GM20000 (cell line): Measurements from ENCODE around the gene AGAP1.

Experiments used
- DNase-seq: peaks from one replicate; pipeline ENCODE4 v3.0.0; 2012; ENCODE audit warnings: low spot score
- TF ChIP-seq, protein P1 (sequence below): IDR thresholded peaks from 2 replicates; pipeline ENCODE4 v1.5.1; 2012; ENCODE audit warnings: mild to moderate bottlenecking, control low read depth; ENCODE audit errors: extremely low read depth, missing control alignments

AGAP1 gene

DNA sequence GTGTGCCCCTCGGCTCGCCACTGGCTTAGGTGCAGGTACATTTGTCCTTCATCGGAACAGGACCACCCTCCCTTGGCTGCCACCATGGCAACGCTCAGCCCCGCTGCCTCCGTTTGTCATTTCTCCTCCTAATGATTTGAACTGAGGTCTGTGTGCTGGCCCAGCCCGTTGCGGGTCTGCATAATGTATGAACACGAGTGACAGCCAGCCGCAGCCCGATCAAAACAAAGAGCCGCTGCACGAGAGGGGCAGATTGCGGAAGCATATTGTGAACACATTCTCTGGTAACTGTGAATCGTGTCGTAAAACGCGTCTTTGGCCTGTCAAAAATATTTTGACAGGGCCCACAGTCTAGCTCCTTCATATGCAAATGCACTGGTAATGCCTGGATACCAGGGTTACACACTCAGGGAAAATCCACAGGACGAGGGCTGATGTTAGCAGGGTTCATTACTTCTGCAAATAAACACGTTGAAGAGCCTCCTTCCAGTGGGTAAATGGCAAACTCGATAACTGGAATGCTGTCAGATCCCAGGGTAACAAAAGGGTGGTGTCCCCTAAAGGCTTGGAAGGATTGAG, 137.0 kb downstream of the AGAP1 start:
- TF ChIP-seq, protein P1, sequence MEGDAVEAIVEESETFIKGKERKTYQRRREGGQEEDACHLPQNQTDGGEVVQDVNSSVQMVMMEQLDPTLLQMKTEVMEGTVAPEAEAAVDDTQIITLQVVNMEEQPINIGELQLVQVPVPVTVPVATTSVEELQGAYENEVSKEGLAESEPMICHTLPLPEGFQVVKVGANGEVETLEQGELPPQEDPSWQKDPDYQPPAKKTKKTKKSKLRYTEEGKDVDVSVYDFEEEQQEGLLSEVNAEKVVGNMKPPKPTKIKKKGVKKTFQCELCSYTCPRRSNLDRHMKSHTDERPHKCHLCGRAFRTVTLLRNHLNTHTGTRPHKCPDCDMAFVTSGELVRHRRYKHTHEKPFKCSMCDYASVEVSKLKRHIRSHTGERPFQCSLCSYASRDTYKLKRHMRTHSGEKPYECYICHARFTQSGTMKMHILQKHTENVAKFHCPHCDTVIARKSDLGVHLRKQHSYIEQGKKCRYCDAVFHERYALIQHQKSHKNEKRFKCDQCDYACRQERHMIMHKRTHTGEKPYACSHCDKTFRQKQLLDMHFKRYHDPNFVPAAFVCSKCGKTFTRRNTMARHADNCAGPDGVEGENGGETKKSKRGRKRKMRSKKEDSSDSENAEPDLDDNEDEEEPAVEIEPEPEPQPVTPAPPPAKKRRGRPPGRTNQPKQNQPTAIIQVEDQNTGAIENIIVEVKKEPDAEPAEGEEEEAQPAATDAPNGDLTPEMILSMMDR, result no peak
- no peak for DNase-seq

DNA sequence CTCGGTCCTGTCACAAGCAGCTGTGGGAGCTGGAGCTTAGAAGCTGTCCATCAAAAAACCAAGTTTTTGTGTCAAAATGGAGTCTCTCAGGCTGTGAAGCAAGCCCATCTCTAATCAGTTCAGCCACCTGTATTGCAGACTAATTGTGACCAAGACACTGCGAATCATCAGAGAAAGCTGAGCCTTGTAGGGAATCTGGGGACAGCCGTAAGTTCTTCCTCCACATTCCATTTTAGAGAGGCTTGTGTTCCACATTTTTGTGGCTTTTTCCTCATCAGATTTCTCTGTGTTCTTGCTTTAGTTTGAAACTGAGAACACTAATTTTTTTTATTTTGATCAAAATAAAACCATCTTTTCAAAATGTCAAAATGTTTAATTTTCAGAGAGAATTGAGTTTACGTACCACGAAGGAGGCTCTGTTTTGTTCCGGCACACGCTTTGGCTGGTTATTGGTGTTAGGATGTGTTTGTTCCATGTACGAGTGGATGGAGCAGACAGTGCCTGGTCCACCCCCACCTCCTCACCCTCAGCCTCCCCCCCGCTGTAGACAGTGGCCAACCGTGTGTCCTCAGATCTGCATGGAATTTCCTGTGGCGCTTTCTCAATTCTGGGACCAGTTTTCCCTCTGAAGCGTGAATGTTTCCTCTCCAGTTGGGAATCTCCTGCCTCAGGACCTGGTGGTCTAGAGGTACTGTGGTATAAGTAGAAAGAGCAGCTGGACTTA, 140.8 kb downstream of the AGAP1 start:
- TF ChIP-seq, protein P1, result no peak
- DNase-seq, result no peak

DNA sequence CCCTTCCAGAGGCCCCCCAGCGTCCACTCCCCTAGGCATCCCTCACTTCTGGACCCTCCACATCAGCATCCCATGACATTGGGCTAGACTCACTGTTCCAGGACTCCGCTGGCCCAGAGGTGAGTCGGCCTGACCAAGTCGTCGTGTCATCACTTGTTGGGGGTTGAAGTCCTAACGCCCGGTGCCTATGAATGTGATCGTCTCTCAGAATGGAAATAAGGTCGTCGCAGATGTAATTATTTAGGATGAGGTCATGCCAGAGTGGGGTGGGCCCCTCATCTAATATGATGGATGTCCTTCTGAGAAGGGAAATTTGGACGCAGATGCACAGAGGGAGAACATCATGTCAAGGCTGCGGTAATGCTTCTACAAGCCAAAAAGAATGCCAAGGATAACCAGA, 142.7 kb downstream of the AGAP1 start:
- TF ChIP-seq, protein P1, result no peak
- no peak for DNase-seq

DNA sequence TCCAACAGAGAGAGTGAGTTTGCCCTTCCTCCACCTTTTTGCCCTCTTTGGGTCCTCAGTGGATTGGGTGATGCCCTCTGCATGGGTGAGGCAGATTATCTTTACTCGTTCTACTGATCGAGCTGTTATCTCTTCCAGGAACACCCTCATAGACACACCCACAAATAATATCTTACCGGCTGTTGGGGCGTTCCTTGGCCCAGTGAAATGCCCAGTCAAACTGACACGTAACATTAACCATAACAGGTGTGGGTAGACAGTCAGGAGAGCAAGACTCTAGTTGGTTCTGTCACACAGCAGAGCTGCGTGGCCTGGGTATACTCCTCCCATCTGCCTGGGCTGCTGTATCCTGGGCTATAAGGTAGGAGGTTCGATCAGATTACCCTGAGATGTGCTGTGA, 144.1 kb downstream of the AGAP1 start:
- DNase-seq, result no peak
- TF ChIP-seq, protein P1, result no peak

DNA sequence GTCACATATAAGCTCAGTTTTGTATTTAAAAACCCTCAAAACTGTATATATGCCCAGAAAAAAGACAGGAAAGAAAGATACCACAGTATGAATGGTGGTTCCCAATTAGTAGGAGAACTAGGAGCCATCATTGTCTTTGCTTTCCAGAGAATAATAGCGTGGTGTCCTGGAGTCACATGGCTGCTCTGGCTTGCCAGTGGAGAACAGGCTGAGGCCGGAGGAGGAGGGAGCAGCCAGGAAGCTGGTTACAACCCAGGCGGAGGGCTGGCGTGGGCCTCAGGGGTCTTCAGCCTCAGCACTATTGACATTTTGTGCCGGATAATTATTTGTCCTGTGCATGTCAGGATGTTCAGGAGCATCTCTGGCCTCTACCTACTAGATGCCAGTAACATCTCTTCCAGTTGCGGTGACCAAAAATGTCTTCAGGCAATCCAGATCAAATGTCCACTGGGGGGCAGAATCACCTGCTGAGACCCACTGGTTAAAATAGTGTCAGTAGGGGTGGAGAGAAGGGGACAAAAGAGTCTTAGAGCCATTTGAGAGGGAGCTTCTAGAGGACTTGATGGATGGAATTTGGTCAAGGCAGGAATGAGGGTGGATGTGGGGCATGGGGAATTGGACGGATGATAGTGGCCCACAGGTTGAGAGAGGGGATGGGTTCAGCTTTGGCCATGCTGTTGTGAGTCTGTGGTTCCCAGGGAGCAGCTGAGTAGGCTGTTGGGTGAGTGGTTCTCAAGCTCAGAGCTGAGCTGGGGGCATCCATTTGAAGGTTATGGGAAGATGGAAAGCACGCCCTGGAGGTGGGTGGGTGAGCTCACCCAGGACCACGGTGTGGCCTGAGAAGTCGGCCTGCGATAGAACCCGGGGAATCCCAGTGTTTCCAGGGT, 144.9 kb downstream of the AGAP1 start:
- no peak for DNase-seq
- TF ChIP-seq, protein P1, result no peak

DNA sequence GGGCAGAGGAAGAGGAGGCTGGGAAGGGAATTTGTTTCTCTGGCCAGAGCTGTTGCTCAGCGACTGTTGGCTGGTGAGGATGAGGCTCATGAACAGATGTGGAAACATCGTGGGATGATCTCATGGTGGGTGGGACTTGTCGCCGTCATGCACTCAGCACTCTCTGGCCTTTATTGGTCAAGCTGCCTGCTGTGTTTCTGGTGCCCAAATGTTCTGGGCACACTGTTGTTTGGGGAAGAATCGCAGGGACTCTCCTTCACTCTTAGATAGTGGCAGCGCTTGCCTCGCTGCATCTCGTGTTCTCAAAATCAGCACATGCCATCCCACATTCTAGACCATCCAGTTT, 145.6 kb downstream of the AGAP1 start:
- TF ChIP-seq, protein P1, result no peak
- DNase-seq, result no peak

DNA sequence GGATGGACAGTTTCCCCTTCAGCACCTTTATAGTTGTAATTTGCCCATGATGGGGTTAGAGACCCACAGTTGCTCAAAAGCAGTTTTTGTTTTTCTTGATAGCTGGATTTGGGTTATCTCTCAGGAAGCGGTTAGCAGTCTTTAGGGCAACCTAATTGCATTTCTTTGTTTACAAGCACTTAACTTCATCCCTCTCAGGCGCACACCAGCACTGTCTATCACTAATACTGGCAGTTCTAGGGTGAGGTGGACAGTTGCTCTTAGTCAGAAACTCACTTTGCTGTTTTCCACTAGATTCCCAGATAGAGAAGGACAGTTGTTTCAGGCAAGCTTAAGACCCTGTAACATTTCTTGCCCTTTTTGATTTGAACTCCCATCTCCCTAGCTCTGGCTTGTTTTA, 146.0 kb downstream of the AGAP1 start:
- TF ChIP-seq, protein P1, result no peak
- DNase-seq, result no peak
